Chondrocyte (in vitro differentiated cells): ENCODE results near the gene DDRGK1. TPM values are rescaled to one million over a fixed set of nuclear protein-coding genes. Genes with fewer than 3 reads are reported as not detected.

Experiments
- DNase-seq: peaks from one replicate; pipeline ENCODE4 v3.0.0; 2021; ENCODE audit warnings: mixed read lengths, low spot score
- H3K27ac Mint-ChIP-seq: one replicate; pipeline ENCODE4 v1.8.0; 2021; ENCODE audit warnings: mild to moderate bottlenecking, moderate library complexity, mixed read lengths; ENCODE audit not compliant: unreplicated experiment
- H3K27me3 Mint-ChIP-seq: 2 replicates; pipeline ENCODE4 v1.8.0; 2021; ENCODE audit warnings: low read depth, mixed read lengths
- H3K36me3 Mint-ChIP-seq: 2 replicates; pipeline ENCODE4 v1.8.0; 2021; ENCODE audit warnings: low read depth, mixed read lengths
- H3K4me1 Mint-ChIP-seq: 2 replicates; pipeline ENCODE4 v1.8.0; 2021; ENCODE audit warnings: low read depth, mild to moderate bottlenecking, mixed read lengths
- H3K4me3 Mint-ChIP-seq: one replicate; pipeline ENCODE4 v1.8.0; 2021; ENCODE audit warnings: mild to moderate bottlenecking, moderate library complexity, mixed read lengths; ENCODE audit not compliant: unreplicated experiment
- H3K9me3 Mint-ChIP-seq: 2 replicates; pipeline ENCODE4 v1.8.0; 2021; ENCODE audit warnings: low read depth, mixed read lengths
- CTCF ChIP-seq: fragments of 200-600 bp; sonication (generic); IDR thresholded peaks from 2 replicates; pipeline ENCODE4 v1.5.0; 2021; ENCODE audit warnings: antibody characterized with exemption, mild to moderate bottlenecking, moderate library complexity
- total RNA-seq: library from RNA; stranded (reverse); gene quantifications from 3 replicates; pipeline ENCODE4 v1.2.1, GENCODE V29; 2021

Gene DDRGK1
- total RNA-seq, 1 donor from 2014 or later, result 62.6 TPM

GRCh38 chr20:3175270-3175669 is 29.2 kb downstream of the DDRGK1 start:
- Mint-ChIP-seq H3K27ac (peak overlapping the region; percentile 23), H3K4me3 (peak overlapping the region; percentile 87), H3K36me3 (no peaks in the 10 kb centered on the region), H3K9me3 (no peaks in the 10 kb centered on the region), H3K27me3 (no peaks in the 10 kb centered on the region), H3K4me1 (peaks cover 22% of the 10 kb centered on the region)
- TF ChIP-seq CTCF, result no peak
- no peak for DNase-seq

- Mint-ChIP-seq H3K27ac (peak overlapping the region; percentile 82), H3K4me1 (peaks cover 22% of the 10 kb centered on the region), H3K4me3 (peak overlapping the region; percentile 87), H3K9me3 (no peaks in the 10 kb centered on the region), H3K27me3 (no peaks in the 10 kb centered on the region), H3K36me3 (no peaks in the 10 kb centered on the region)
- DNase-seq, result no peak
- TF ChIP-seq CTCF, result no peak
Observed at GRCh38 chr20:3174442-3175261, 29.8 kb downstream of the DDRGK1 start.

GRCh38 chr20:3173610-3174441 is 30.7 kb downstream of the DDRGK1 start:
- no peaks in the 10 kb centered on the region for H3K9me3 Mint-ChIP-seq
- H3K4me3 Mint-ChIP-seq, result peak overlapping the region; percentile 87
- peak; percentile 57 for TF ChIP-seq CTCF
- peaks cover 22% of the 10 kb centered on the region for H3K4me1 Mint-ChIP-seq
- DNase-seq, result no peak
- no peaks in the 10 kb centered on the region for H3K27me3 Mint-ChIP-seq
- peak overlapping the region; percentile 82 for H3K27ac Mint-ChIP-seq
- H3K36me3 Mint-ChIP-seq, result no peaks in the 10 kb centered on the region

GRCh38 chr20:3172933-3173609 is 31.4 kb downstream of the DDRGK1 start, which contains the start of gene LZTS3:
LZTS3 (minus strand) TSS chr20:3173549; CDS start chr20:3167163, 6,386 bp downstream.
- DNase-seq, result no peak
- Mint-ChIP-seq H3K27ac (peak within 1 kb of the TSS; percentile 82), H3K36me3 (no peaks in the 10 kb centered on the region), H3K4me1 (peaks cover 22% of the 10 kb centered on the region), H3K4me3 (peak within 1 kb of the TSS; percentile 87), H3K9me3 (no peaks in the 10 kb centered on the region), H3K27me3 (no peaks in the 10 kb centered on the region)
- TF ChIP-seq CTCF, result peak; percentile 33
